ENCODE results near the gene DUSP8.

DUSP8 gene

DNA sequence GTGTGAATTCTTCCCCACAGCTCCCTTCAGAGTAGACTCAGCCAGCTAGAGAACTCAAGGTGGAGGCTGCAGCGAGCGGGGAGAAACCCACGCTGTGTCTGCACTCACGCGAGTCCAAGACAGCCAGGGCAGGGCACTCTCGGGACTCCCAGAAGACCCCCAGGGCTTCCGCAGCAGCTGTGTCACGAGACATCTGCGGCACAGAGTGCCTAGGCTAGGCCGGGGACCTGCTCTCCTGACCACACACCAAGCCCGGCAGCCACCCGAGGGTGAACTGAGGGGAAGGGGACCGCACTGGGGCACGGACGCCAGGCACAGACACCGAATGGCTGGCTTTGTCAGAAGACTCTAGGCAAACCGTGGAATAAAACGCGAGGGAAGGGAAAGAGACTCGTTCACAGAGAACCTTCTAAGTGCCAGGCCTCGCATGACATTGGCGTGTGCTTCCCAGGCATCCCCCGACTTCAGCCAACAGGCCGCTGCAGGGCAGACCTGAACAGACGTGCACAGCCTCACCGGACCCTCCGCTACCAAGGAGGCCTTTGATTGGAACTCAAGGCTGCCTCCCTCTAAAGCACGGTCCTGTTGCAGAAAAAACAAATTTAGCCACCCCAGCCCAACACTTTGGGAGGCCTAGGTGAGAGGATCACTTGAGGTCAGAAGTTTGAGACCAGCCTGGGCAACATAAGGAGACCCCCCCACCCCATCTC is 67.3 kb downstream of the DUSP8 start:
- no peak for DNase-seq (ENCODE audit: low read depth)
- H3K4me3 ChIP-seq (ENCODE audit: low read depth, low read length): no peak overlapping the region
- TF ChIP-seq CTCF (IDR thresholded peaks at IDR 0.05; ENCODE audit: control insufficient read depth, extremely low read depth, insufficient read depth): no peak

GRCh38 chr11:1504138-1504537 is 67.9 kb downstream of the DUSP8 start:
- no peak overlapping the region for H3K4me3 ChIP-seq (ENCODE audit: low read depth, low read length)
- no peak for TF ChIP-seq CTCF (IDR thresholded peaks at IDR 0.05; ENCODE audit: control insufficient read depth, extremely low read depth, insufficient read depth)
- no peak for DNase-seq (ENCODE audit: low read depth)

Measured in LNCaP clone FGC (cell line).